ENCODE measurements around the gene ATP2A3.

- no peak for TF ChIP-seq EZH2 (IDR thresholded peaks at IDR 0.05; ENCODE audit: borderline replicate concordance, low read length)
- TF ChIP-seq CTCF (IDR thresholded peaks at IDR 0.05; ENCODE audit: low read length) = no peak
Measured at GRCh38 chr17:4003501-4004421, 39.5 kb upstream of the ATP2A3 start.

All from OCI-LY1 (cell line).